K562 (cell line): ENCODE measurements around the gene FBXW7.

Source experiments
- CTCF ChIP-seq, 3 experiments: IDR thresholded peaks in 2 of 3; conservative IDR thresholded peaks in 1 of 3; 2 replicates each; pipeline ENCODE4 v1.5.1; 2011 to 2012; ENCODE audit warnings: low read length in 3 of 3, mild to moderate bottlenecking in 3 of 3, control low read depth in 2 of 3, improper control_type of control experiment in 1 of 3, inconsistent platforms in 1 of 3, low read depth in 1 of 3, mixed read lengths in 1 of 3, moderate library complexity in 1 of 3; ENCODE audit not compliant: insufficient read depth in 2 of 3
- HBP1 ChIP-seq: fragments of 450-650 bp; formaldehyde crosslinking; IDR thresholded peaks from 2 replicates; pipeline ENCODE4 v1.4.0; 2022; ENCODE audit warnings: missing genetic modification characterization
- ZNF274 ChIP-seq: IDR thresholded peaks from 2 replicates; pipeline ENCODE4 v1.6.1; 2011; ENCODE audit warnings: low read depth, mild to moderate bottlenecking, low read length, moderate library complexity, borderline replicate concordance
- ZNF3 ChIP-seq: fragments of 250-450 bp; sonication (Bioruptor Pico); IDR thresholded peaks from 2 replicates; pipeline ENCODE4 v1.5.0; 2021; ENCODE audit warnings: mild to moderate bottlenecking, moderate library complexity

GRCh38 chr4:152559641-152560040 is 23.7 kb upstream of the FBXW7 start:
- TF ChIP-seq ZNF3 (CRISPR knock-in tag) (no peak), ZNF274 (no peak), CTCF (IDR thresholded peaks at IDR 0.05 in 2 of 3, conservative IDR thresholded peaks at IDR 0.05 in 1 of 3; ENCODE audit: insufficient read depth in 2 of 3, low read depth in 1 of 3, low read length in 3 of 3) (no peak), HBP1 (CRISPR knock-in tag) (no peak)
